Medulla oblongata (tissue), 1 donor: ENCODE measurements around the gene SBF1.

ENCODE experiments used
- DNase-seq: peaks from one replicate; pipeline ENCODE4 v3.0.0-alpha.2; 2015; ENCODE audit errors: extremely low spot score

Gene SBF1

GRCh38 chr22:50396751-50397370 lies 78.0 kb downstream of the SBF1 start:
- DNase-seq, result no peak
